K562 treated with DMSO at 1 percent for 12 hours (cell line): Measurements from ENCODE around the gene VCY. TPM values are rescaled to one million over a fixed set of nuclear protein-coding genes. Genes with fewer than 3 reads are reported as not detected.

Experiments
- total RNA-seq: library from RNA; unstranded; fragments of 300-600 nt; gene quantifications from 2 replicates; pipeline ENCODE4 v1.2.3, GENCODE V29; 2022; ENCODE audit not compliant: insufficient read depth

The VCY gene
- not detected in 2 replicates for total RNA-seq

GRCh38 chrY:13986373-13986772 lies at the start of gene VCY:
VCY (minus strand) TSS chrY:13986473; CDS start chrY:13986440, 33 bp downstream.

Other genes starting within 250 kb of the VCY start
- not detected in 2 replicates for gene VCY1B, start 69.8 kb upstream of the VCY start, total RNA-seq